ELR (cell line): ENCODE measurements around the gene TNFRSF13B.

ENCODE experiments used
- DNase-seq: peaks from one replicate; pipeline ENCODE4 v3.0.0-alpha.2; 2015; ENCODE audit warnings: low read depth

TNFRSF13B gene

DNA sequence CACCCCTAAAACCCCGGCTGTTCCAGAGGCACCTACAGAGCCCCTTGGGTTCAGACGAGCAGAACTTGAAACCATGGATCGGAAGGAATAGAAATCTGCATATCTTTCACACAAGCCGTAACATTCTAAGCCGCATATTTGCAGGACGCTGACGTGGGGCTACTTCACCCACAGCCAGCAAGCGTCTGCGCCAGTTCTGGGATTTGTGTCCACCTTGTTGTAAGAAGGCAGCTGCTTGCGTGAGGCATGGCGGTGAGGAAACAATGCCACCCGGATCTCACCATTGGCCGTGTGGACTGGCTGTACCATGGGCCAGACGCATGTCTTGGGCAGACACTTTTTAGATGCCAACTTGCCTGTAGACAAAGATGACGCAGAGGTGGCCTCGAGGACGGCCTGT is 34.5 kb downstream of the TNFRSF13B start:
- DNase-seq: no peak

DNA sequence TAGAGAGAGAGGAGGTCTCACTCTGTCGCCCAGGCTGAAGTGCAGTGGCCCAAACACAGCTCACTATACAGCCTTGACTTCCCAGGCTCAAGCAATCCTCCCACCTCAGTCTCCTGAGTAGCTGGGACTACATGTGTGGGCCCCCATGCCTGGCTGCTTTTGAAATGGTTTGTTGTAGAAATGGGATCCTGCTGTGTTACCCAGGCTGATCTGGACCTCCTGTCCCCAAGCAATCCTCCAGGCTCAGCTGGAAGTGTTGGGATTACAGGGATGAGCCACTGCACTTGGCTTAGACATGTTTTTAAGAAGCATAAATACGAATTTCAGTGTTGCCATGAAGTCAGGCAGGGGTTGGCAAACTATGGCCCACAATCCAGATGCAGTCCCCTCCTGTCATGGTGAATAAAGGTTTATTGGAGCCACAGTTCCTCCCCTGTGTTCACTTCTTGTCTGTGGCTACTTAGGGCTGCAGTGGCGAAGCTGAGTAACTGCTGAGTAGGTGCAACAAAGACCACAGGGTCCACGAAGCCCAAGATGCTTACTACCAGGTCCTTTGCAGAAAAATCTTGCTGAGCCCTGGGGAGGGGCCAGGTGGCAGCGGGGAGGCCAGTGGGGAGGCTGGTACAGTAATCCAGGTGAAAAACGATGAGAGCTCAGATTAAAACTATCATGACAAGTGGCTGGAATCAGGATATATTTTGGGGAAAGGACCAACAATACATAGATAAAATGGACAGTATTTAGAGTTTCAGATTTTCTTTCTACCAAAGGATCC is 35.2 kb downstream of the TNFRSF13B start:
- no peak for DNase-seq

DNA sequence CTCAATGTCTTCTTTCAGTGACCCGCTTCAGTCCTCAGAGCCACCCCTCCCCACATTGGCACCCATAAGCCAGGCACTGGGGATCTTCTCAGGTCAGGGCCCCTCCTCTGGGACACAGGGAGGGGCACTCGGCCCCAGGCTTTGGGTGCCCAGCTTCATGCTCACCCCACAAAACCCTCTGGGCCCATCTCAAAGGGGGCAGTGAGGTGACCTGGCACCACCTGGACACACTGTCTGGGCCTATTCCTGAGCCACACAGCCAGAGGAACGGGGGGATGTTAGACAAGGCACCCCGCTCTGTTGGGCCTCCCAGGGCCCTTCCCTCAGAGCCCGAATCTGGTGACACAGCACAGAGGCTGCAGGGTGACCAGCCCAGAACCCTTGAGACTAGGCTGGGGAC is 36.1 kb downstream of the TNFRSF13B start:
- DNase-seq: no peak

DNA sequence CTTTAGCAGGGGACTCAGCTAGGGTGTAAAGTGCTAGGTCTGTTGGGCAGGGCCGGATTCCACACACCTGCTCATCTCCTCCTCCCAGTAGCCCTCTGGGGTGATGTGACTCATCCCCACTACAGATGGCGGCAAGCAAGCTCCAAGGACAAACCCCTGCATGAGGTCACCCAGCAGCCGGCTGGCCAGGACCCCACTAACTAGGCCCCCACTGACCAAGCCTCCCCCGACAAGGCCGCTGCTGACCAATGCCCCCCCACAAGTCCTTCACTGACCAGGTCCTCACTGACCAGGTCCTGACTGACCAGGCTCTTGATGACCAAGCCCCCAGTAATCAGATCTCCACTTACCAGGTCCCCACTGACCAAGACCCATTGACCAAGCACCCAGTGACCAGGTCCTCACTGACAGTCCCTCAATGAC is 36.7 kb downstream of the TNFRSF13B start:
- DNase-seq: peak; percentile 27

DNA sequence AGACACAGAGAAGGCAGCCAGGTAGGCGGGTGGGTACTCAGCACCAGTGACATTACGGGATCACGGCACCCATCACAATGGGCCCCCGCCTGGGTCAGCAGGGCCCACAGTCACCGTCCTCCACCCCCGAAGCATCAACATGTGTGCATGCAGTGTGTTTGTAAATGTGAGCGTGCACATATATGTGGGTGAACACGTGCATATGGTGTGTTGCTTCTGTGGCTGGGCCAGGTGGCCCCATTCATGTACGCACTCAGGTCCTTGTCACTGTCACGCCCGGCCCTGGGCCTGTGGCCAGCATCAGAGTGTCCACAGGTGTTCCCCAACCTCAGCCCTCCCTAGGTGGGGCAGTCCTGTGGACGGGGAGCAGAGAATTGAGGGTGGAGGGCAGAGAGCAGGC is 37.1 kb downstream of the TNFRSF13B start:
- no peak for DNase-seq

DNA sequence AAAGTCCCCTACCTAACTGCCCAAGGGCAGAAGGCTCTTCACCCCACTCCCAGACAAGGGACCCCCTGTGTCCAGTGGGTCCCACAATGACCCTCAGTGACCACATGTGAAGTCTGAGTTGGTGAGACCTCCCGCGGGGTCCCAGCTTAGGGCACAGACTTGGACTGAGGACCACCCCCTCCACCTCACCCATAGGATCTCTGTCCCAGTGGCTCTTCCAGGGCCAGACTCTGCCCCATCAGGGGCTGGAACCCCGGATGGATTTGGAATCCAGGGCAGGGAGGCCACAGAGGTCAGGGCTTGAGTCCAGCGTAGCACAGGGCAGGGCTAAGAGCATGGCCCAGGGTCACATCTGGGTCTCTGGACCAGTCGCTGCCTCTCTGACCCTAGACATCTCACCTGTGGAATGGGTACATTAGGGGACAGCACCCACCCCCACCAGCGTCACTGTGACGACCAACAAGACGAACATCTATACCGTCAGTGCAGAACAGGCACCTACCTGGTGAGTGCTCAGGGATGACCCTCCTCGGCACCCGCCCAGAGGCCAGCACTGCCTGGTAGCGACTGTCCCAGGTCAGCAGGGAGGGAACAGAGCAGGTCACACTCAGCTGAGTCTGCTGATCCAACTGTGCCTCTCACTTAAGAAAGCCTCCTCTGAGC is 37.7 kb downstream of the TNFRSF13B start:
- DNase-seq: no peak

DNA sequence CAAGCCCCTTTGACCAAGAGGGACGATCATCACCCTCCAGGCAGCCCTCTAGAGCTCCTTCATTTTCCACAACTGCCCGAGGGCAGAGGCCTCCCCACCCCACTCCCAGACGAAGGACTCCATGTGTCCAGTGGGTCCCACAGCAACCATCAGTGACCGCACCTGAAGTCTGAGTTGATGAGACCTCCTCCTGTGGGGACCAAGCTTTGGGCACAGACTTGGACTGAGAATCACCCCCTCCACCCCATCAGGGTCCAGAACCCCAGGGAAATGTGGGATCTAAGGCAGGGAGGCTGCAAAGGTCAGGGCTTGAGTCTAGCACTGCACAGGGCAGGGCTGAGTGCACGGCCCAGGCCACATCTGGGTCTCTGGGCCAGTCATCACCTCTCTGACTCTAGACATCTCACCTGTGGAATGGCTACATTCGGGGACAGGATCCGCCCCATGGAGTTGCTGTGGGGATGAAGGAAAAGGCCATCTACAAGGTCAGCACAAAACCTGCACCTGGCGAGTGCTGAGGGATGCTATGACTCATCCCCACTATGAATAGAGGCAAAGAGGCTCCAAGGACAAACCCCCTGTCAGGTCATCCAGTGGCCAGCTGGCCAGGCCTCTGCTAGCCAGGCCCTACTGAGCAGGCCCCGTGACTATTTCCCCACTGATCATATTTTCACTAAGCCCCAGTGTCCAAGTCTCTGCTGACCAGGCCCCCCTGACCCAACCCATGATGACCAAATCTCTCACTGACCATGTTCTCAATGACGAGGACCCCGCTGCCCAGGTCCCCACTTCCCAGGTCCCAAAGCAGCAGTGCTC is 38.4 kb downstream of the TNFRSF13B start:
- DNase-seq: peak; percentile 23

DNA sequence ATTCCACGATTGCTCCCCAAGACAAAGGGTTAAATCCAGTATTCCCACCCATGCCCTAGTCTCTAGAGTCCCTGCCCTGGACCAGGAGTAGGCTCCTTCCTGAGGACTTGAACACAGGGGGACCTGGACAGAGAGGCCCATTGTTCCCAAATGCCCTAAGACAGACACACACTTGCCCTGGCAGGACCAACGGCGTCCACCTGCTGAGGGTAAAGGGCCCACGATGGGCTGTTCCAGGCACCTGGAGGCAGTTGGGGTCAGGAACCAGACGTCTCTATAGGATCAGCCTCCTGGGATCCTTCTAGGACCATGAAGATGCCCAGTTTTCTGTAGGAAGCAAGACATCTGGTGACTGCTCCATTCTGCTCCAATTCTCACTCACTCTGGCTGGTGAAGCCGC is 39.3 kb downstream of the TNFRSF13B start:
- no peak for DNase-seq

DNA sequence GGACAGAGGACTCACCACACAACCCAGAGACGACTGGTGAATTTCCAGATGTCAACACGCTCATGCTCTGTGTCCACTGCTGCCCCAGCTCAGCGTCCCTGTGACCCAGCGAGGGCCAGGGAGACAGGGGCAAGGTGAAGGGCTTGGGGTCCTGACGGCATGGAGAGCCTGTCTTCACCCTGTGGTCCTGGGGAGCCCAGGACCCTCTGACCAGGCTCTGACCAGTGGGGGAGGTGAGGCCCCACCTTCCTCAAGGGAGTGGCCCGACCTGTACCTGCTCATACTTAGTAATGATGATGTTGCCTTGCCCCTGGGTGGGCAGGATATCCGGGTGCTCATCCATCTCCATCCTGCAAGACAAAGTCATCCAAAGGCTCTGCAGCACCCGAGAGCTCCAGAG is 39.8 kb downstream of the TNFRSF13B start:
- DNase-seq: no peak

DNA sequence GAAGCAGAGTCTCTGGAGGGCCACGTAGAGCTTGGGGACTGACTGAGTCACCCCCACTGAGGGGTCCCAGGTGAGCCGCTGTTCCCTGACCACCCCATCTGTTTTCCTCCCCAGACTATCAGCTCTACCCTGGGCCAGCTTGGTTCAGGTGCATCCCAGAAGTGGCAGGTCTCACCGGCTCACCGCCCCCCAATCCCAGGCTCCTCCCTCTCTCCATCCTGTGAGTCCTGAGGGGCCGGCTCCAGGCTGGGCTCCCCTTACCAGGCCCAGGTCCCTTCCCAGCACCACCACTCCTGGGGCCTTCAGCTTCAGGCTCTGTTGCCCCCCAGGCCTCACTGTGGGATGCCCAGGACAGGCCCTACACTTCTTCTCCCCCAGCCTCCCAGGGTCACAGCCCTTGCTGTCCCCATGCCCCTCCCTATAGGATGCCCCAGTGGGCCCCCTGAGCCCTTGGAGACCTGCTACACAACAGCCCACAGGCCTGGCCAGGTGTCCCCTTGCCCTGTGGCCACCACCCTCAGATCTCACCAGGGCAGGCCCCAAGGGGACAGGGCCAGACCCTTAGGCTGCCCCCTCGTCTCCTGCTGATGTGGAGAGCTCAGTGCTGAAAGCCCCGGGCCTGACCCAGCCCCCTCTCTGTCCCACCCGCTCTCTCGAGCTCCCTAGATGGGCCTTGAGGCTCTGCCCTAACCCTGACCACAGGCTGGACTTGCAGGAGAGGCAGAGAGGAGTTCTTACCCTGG is 40.4 kb downstream of the TNFRSF13B start:
- DNase-seq: no peak

DNA sequence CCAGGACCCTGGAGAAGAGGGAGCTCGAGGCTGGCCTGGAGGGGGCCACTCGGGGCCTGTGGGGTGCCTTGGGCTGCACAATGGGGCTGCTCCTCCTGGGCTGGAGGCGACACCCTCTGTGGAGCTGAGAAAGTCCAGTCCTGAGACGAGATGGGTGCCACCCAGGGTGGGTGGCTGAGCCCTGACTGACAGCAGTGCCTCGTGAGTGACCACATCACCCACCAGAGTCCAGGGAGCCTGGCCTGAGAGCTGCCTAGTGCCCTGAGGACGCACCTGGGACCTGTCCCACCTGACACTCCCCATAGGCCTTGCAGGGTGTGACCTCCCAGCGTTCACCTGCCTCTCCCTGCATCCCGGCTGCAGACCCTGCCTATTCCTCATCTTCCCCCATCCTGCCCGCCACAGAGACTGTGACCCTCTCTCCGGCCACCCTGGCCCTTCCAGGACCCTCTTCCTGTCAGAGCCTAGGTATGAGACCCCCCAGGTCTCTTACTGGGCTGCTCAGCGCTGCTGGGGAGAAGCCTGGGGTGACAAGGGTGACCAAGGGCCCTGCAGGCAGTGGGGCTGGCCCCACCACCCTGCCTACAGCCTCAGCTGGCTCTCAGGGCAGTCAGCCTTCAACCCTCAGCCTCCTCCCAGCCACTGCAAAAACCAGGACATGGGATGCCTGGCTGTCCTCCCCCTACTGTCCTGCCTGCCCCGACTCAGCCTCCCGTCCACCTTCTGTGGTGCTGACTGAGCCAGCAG is 41.2 kb downstream of the TNFRSF13B start:
- no peak for DNase-seq

DNA sequence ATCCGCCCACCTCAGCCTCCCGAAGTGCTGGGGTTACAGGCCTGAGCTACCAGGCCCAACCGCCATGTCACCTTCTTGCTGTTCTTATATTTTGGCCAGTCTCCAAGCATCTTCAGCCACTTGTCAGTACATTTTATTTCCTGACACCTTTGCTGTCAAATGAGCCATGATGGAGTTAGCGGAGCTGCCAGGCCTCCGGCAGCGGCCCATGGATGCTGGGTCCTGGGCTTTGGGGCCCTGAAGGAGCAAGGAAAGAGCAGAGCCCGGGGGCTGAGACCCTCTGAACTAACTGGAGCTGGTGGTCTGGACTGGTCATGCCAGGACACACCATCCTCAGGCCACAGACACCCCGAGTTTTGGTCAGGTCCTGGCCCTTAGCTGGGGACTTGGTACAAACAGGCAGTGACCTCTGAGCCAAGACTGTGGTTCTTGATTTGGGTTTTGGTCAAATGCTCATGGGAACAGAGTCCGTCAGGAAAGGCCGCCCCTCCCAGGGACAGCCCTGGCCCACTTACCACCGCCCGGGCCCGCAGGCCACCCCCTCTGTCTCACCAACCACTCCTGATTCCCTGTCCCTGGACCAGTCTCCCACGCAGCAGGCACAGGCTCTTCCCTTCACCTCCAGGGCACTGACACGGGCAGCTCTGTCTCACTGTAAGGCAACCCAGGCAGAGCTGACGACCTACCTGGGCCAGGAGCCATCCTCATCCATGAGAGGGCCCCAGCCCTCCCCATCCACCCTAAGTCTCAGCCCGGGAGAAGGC is 42.0 kb downstream of the TNFRSF13B start:
- no peak for DNase-seq

DNA sequence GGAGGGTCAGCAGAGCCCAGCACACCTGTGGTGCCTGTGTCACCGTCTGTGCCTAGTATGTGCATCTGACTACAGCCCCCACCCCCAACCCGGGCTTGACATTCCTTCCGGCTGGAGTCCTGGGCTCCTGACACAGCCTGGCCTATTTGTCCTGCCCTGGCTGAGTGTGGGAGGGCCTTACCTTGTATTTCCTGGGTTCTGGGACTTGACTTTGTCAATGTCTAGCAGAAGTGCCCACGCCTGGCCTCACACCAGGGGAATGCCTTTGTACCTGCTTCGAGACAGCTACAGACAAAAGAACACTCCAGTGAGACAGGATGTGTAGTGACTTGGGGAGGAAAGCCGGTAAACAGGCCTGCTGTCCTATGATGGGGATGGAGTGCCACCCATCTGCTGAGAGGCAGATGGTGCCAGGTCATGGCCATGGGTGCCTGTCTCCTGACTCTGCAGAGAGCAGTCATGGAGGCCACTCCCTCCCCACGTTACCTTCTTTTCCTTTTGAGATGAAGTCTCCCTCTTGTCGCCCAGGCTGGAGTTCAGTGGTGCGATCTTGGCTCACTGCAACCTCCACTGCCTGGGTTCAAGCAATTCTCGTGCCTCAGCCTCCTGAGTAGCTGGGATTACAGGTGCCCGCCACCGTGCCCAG is 42.8 kb downstream of the TNFRSF13B start:
- DNase-seq: no peak

DNA sequence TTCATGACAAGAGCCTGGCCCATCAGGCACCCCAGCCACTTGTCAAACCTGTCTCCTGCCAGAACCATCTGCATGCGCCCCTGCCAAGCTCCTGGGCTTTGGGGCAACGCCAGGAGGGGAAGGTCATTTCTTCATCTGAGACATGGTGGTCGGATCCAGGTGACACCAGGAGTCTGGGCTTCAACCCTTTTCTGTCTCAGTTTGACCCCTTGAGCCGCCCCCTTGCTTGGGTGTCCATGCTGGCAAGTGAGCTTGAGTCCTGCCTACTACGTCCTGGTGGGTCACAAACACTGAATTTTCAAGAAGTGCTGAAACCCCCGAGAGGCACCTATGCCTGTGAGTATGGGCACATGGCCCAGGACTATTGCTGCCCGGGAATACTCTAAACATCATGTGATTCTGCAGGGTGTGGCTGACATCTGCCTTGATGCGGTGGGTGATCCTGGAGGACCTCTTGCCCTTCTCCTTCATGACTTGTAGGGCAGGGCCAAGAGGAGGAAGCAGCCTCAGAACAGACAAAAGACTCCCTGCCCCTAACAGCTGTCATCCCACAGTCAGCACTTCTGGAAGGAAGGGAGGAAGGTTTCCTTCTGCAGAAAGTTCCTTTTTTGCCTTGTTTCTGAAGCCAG is 43.4 kb downstream of the TNFRSF13B start:
- DNase-seq: no peak

DNA sequence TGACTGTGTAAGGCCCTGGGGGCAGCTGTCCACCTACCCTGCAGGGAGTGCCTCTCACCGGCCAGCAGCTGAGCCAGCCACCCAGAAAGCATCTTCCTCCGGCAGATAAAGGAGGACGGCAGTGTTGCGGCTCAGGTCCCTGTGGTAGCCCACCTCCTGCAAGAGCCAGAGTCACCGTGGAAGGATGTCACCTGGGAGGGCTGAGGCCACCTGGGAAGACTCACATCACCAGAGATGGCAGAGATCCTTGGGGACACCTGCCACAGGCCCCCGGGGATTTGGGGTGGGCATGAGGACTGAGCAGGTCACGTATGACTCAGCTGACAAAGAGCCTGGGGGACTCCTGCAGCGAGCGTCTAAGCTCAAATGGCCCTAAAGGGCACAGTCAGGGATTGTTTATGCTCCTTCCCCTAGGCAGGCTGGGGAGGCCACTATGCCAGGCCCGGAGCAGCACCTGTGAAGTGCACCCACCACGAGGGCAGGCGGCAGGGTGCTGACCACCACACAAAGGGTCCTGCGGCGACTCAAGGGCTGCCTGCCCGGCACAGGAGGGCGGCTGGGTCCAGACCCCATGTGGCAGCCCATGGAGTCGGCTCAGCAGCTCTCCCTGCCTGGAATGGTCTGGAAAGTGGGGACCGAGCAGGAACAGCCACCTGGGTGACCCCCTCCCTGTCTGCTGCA is 44.1 kb downstream of the TNFRSF13B start:
- no peak for DNase-seq

DNA sequence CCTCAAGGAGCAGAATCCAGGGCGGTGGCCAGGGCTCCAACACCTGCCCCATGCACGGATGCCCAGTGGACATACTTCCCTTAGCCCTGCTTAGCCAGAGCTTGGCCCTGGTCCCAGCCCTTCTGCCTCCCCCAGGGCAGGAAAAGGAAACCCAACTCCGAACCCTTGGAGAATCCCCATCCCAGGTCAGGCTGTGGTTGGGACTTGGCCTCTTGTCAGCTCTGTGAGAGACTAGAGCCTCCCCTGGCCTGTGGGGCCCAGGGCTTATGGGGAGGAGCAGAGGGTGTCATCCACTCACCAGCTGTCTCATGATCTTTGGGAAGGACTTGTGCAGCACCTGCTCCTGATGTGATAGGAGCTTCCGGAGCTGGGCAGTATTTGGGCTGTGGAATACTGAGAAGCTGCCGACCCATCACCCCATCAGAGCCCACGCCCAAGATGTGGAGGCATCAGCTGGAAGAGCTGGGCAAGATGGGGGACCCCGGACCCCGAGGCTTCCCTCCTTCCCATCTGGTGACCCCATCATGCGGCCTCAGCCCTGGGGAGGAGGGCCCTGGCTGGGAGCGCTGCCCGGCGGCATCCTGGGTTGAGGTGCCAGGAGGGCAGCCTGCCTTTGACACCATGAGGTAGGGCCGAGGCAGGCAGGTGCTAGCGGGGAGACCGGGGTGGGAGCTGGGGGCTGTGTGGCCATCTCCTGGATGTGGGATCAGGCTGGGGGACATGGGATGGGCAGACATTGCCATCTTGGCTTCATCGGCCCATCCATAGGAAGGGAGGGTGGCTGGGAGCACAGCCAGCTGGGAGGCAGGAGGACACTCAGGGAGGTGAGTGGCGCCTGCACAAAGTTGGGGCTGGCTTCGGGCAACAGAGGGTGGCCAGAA is 45.1 kb downstream of the TNFRSF13B start:
- DNase-seq: peak; percentile 26

DNA sequence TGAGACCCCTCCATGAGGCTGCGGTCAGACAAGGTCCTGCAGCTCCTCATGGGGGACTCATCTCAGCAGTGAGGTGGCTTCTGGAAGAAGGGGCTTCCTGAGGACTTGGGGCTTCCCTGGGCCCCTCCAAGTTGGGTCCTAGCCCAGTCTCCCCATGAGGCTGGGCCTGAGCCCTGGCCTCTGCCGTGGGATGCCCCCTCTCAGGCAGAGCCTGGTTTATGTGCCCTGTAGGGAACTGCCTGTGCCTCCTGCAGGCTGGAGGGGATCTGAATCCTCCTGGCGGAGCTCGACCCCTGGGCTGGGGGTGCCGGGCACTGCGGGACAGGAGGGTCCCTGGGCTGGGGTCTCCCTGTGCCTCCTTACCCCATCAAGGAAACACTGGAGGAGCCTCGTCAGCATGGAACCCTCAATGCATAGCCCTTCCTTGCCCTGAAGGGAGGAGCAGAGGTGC is 45.8 kb downstream of the TNFRSF13B start:
- DNase-seq: no peak

DNA sequence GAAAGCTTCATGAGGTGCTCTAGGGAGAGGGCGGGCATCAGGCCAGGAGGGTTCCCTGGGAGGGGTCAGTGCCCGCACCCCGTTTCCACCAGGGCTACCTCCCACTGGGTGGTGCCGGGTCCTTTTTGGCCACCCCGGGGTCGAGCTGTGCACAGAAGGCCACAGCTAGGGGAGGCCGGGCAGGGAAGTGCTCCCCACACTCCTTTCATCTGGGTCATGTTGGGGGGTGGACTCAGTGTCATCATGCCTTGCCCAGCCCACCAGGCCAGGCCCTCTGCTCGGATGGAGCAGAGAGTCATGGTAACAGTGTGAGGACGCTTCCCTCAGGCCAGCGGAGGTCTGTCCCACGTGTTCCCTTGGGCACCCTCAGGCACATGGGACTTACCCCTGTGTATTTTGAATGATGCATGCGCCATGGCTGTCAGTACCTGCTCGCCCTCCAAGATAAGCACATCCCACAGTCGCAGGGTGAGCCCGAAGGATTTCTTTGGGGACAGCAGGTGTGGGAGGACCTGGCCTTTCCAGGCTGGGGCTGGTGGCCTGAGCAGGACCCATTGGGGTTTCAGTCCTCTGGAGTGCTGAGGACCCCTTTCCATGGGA is 46.4 kb downstream of the TNFRSF13B start:
- no peak for DNase-seq
